WTC11 (cell line): ENCODE results near the gene PCNX3.

ENCODE experiments used
- ATF3 ChIP-seq: sonication (generic); formaldehyde crosslinking; conservative IDR thresholded peaks from 2 replicates; pipeline ENCODE4 v1.8.1; 2022; ENCODE audit warnings: mild to moderate bottlenecking, missing genetic modification reagents
- CREB1 ChIP-seq: sonication (generic); formaldehyde crosslinking; IDR thresholded peaks from 2 replicates; pipeline ENCODE4 v1.8.0; 2023; ENCODE audit warnings: mild to moderate bottlenecking, missing genetic modification reagents
- CREM ChIP-seq: sonication (generic); formaldehyde crosslinking; IDR thresholded peaks from 2 replicates; pipeline ENCODE4 v1.8.1; 2022; ENCODE audit warnings: mild to moderate bottlenecking, missing genetic modification reagents, moderate library complexity
- MYBL2 ChIP-seq: sonication (generic); formaldehyde crosslinking; IDR thresholded peaks from 2 replicates; pipeline ENCODE4 v1.8.1; 2023; ENCODE audit warnings: mild to moderate bottlenecking, moderate library complexity, missing genetic modification reagents
- PRDM15 ChIP-seq: sonication (generic); formaldehyde crosslinking; IDR thresholded peaks from 2 replicates; pipeline ENCODE4 v1.8.0; 2022; ENCODE audit warnings: missing genetic modification reagents
- TP53 ChIP-seq: sonication (generic); formaldehyde crosslinking; IDR thresholded peaks from 2 replicates; pipeline ENCODE4 v1.8.1; 2023; ENCODE audit warnings: mild to moderate bottlenecking, missing genetic modification reagents
- ZBTB43 ChIP-seq: sonication (generic); formaldehyde crosslinking; IDR thresholded peaks from 2 replicates; pipeline ENCODE4 v1.8.1; 2023; ENCODE audit warnings: mild to moderate bottlenecking, missing genetic modification reagents
- ZNF232 ChIP-seq: sonication (generic); formaldehyde crosslinking; IDR thresholded peaks from 2 replicates; pipeline ENCODE4 v1.8.0; 2022; ENCODE audit warnings: mild to moderate bottlenecking, missing genetic modification reagents
- ZNF263 ChIP-seq: sonication (generic); formaldehyde crosslinking; IDR thresholded peaks from 2 replicates; pipeline ENCODE4 v1.8.1; 2022; ENCODE audit warnings: low read depth, mild to moderate bottlenecking, moderate library complexity, missing genetic modification reagents
- ZNF416 ChIP-seq: fragments of 250-450 bp; sonication (Bioruptor Pico); IDR thresholded peaks from 2 replicates; pipeline ENCODE4 v1.9.0; 2021; ENCODE audit warnings: mild to moderate bottlenecking, inconsistent platforms
- TF ChIP-seq, protein P1 (sequence below): fragments of 200-600 bp; IDR thresholded peaks from 2 replicates; pipeline ENCODE4 v1.8.0; 2022; ENCODE audit warnings: antibody characterized with exemption
- TF ChIP-seq, protein P2 (sequence below): sonication (generic); formaldehyde crosslinking; IDR thresholded peaks from 2 replicates; pipeline ENCODE4 v1.8.1; 2022; ENCODE audit warnings: mild to moderate bottlenecking, moderate library complexity, missing genetic modification reagents
- TF ChIP-seq, protein P3 (sequence below): sonication (generic); formaldehyde crosslinking; IDR thresholded peaks from 2 replicates; pipeline ENCODE4 v1.8.1; 2023; ENCODE audit warnings: mild to moderate bottlenecking, moderate library complexity, missing genetic modification reagents

GRCh38 chr11:65641297-65642013 lies 25.9 kb downstream of the PCNX3 start:
- TF ChIP-seq, protein P1, sequence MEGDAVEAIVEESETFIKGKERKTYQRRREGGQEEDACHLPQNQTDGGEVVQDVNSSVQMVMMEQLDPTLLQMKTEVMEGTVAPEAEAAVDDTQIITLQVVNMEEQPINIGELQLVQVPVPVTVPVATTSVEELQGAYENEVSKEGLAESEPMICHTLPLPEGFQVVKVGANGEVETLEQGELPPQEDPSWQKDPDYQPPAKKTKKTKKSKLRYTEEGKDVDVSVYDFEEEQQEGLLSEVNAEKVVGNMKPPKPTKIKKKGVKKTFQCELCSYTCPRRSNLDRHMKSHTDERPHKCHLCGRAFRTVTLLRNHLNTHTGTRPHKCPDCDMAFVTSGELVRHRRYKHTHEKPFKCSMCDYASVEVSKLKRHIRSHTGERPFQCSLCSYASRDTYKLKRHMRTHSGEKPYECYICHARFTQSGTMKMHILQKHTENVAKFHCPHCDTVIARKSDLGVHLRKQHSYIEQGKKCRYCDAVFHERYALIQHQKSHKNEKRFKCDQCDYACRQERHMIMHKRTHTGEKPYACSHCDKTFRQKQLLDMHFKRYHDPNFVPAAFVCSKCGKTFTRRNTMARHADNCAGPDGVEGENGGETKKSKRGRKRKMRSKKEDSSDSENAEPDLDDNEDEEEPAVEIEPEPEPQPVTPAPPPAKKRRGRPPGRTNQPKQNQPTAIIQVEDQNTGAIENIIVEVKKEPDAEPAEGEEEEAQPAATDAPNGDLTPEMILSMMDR: no peak
- TF ChIP-seq ATF3: no peak
- TF ChIP-seq TP53 (CRISPR knock-in tag): no peak
- no peak for TF ChIP-seq ZNF232 (CRISPR knock-in tag)
- no peak for TF ChIP-seq ZBTB43 (CRISPR knock-in tag)
- TF ChIP-seq, protein P2, sequence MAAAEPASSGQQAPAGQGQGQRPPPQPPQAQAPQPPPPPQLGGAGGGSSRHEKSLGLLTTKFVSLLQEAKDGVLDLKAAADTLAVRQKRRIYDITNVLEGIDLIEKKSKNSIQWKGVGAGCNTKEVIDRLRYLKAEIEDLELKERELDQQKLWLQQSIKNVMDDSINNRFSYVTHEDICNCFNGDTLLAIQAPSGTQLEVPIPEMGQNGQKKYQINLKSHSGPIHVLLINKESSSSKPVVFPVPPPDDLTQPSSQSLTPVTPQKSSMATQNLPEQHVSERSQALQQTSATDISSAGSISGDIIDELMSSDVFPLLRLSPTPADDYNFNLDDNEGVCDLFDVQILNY (CRISPR knock-in tag): no peak
- TF ChIP-seq, protein P3, sequence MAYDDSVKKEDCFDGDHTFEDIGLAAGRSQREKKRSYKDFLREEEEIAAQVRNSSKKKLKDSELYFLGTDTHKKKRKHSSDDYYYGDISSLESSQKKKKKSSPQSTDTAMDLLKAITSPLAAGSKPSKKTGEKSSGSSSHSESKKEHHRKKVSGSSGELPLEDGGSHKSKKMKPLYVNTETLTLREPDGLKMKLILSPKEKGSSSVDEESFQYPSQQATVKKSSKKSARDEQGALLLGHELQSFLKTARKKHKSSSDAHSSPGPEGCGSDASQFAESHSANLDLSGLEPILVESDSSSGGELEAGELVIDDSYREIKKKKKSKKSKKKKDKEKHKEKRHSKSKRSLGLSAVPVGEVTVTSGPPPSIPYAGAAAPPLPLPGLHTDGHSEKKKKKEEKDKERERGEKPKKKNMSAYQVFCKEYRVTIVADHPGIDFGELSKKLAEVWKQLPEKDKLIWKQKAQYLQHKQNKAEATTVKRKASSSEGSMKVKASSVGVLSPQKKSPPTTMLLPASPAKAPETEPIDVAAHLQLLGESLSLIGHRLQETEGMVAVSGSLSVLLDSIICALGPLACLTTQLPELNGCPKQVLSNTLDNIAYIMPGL (CRISPR knock-in tag): no peak
- TF ChIP-seq ZNF263 (CRISPR knock-in tag): no peak
- TF ChIP-seq CREM (CRISPR knock-in tag): no peak
- no peak for TF ChIP-seq PRDM15 (CRISPR knock-in tag)
- no peak for TF ChIP-seq MYBL2 (CRISPR knock-in tag)
- TF ChIP-seq ZNF416 (CRISPR knock-in tag): no peak
- no peak for TF ChIP-seq CREB1
